Measurements from ENCODE around the gene SDK1. TPM values are rescaled to one million over a fixed set of nuclear protein-coding genes. Genes with fewer than 3 reads are reported as not detected.

SDK1 gene
- total and polyA plus RNA-seq, 2 experiments from 2014 or later: 2.1 to 10.0 TPM

- Histone ChIP-seq H3K27ac (ENCODE audit: low read depth) (no peak overlapping the region; the same call in 1 of the 2 replicates), H3K79me2 (replicated peaks; ENCODE audit: insufficient read depth) (no peaks in the 10 kb centered on the region), H3K4me2 (peak overlapping the region; percentile 7; the same call in 1 of the 2 replicates), H3K4me1 (ENCODE audit: insufficient read depth) (peaks cover 6% of the 10 kb centered on the region), H3K36me3 (ENCODE audit: insufficient read depth) (no peaks in the 10 kb centered on the region), H4K20me1 (replicated peaks; ENCODE audit: insufficient read depth) (no peaks in the 10 kb centered on the region), H3F3A (replicated peaks; ENCODE audit: low read depth) (no peaks in the 10 kb centered on the region), H3K27me3 (ENCODE audit: insufficient read depth) (no peaks in the 10 kb centered on the region), H3K4me3 (no peak overlapping the region), H3K9me2 (ENCODE audit: insufficient read depth) (no peaks in the 10 kb centered on the region), H2AFZ (no peak overlapping the region)
- DNase-seq (ENCODE audit: low spot score) (peak; percentile 53), ATAC-seq (peak; percentile 84)
- Mint-ChIP-seq H3K4me3 (no peak overlapping the region), H3K9me3 (no peaks in the 10 kb centered on the region; the same call in 2 of the 3 replicates), H3K27ac (peak overlapping the region; percentile 84; the same call in 1 of the 2 replicates), H3K4me1 (peaks cover 52% of the 10 kb centered on the region), H3K27me3 (ENCODE audit: insufficient read depth, low read depth, poor library complexity) (peaks cover 3% of the 10 kb centered on the region), H3K36me3 (ENCODE audit: low read depth) (no peaks in the 10 kb centered on the region; the same call in 2 of the 3 replicates)
- no peak for TF ChIP-seq NANOG (IDR thresholded peaks at IDR 0.05; ENCODE audit: borderline replicate concordance)
- TF ChIP-seq, protein P1, sequence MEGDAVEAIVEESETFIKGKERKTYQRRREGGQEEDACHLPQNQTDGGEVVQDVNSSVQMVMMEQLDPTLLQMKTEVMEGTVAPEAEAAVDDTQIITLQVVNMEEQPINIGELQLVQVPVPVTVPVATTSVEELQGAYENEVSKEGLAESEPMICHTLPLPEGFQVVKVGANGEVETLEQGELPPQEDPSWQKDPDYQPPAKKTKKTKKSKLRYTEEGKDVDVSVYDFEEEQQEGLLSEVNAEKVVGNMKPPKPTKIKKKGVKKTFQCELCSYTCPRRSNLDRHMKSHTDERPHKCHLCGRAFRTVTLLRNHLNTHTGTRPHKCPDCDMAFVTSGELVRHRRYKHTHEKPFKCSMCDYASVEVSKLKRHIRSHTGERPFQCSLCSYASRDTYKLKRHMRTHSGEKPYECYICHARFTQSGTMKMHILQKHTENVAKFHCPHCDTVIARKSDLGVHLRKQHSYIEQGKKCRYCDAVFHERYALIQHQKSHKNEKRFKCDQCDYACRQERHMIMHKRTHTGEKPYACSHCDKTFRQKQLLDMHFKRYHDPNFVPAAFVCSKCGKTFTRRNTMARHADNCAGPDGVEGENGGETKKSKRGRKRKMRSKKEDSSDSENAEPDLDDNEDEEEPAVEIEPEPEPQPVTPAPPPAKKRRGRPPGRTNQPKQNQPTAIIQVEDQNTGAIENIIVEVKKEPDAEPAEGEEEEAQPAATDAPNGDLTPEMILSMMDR (conservative IDR thresholded peaks at IDR 0.05; ENCODE audit: low read depth in 2 of 2): peak; percentile 46 to 49
- TF ChIP-seq CREB1 (CRISPR knock-in tag; IDR thresholded peaks at IDR 0.05; ENCODE audit: low read depth): no peak
Measured at GRCh38 chr7:4136501-4137110, 835.6 kb downstream of the SDK1 start.

DNA sequence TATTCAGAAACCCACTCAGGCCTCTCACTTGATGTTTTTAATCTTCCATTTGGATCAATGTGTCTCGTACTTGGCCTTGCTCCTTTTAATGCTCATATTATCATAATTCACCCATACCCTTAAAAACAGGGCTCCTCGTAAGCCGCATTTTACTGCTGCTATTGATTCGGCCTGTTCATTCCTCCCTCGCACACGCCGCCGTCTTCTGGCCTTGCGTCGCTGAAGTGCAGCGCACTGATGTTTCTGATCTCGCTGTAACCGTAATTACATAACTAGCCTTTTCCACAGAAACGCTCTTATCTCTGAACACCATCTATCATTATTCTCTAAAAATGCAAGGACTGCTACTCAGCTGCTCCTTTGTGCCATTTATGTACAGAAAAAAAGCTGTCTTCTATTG lies 836.5 kb downstream of the SDK1 start:
- H3K4me3 Mint-ChIP-seq: no peak overlapping the region
- H4K20me1 ChIP-seq (replicated peaks; ENCODE audit: insufficient read depth): no peaks in the 10 kb centered on the region
- H3K27ac Mint-ChIP-seq: no peak overlapping the region

More for the DNA sequence above, 836.5 kb downstream of the SDK1 start:
- H2AFZ ChIP-seq: no peak overlapping the region
- ATAC-seq (no peak), DNase-seq (ENCODE audit: low spot score) (no peak)
- H3K79me2 ChIP-seq (replicated peaks; ENCODE audit: insufficient read depth): no peaks in the 10 kb centered on the region
- no peaks in the 10 kb centered on the region for H3F3A ChIP-seq (replicated peaks; ENCODE audit: low read depth)
- Mint-ChIP-seq H3K27me3 (ENCODE audit: insufficient read depth, low read depth, poor library complexity) (peaks cover 3% of the 10 kb centered on the region), H3K36me3 (ENCODE audit: low read depth) (no peaks in the 10 kb centered on the region; the same call in 2 of the 3 replicates), H3K9me3 (no peaks in the 10 kb centered on the region; the same call in 2 of the 3 replicates), H3K4me1 (peaks cover 51% of the 10 kb centered on the region)
- no peaks in the 10 kb centered on the region for H3K27me3 ChIP-seq (ENCODE audit: insufficient read depth)
- no peak overlapping the region for H3K4me3 ChIP-seq
- H3K4me1 ChIP-seq (ENCODE audit: insufficient read depth): peaks cover 5% of the 10 kb centered on the region
- H3K36me3 ChIP-seq (ENCODE audit: insufficient read depth): no peaks in the 10 kb centered on the region
- no peak overlapping the region for H3K4me2 ChIP-seq
- TF ChIP-seq, protein P1 (conservative IDR thresholded peaks at IDR 0.05; ENCODE audit: low read depth in 2 of 2): no peak
- TF ChIP-seq STAT1 (IDR thresholded peaks at IDR 0.05; ENCODE audit: unreplicated experiment) (no peak), EZH2phosphoT487 (IDR thresholded peaks at IDR 0.05; ENCODE audit: unreplicated experiment) (no peak), ZNF331 (CRISPR knock-in tag; IDR thresholded peaks at IDR 0.05; ENCODE audit: low read depth) (no peak), JUNB (IDR thresholded peaks at IDR 0.05; ENCODE audit: unreplicated experiment) (no peak), EZH2 (IDR thresholded peaks at IDR 0.05; ENCODE audit: low read depth, unreplicated experiment) (no peak), REST (IDR thresholded peaks at IDR 0.05; ENCODE audit: unreplicated experiment) (no peak), NANOG (IDR thresholded peaks at IDR 0.05; ENCODE audit: borderline replicate concordance) (no peak), CREB1 (CRISPR knock-in tag; IDR thresholded peaks at IDR 0.05; ENCODE audit: low read depth) (no peak), POLR2AphosphoS5 (IDR thresholded peaks at IDR 0.05; ENCODE audit: low read depth) (no peak)
- no peaks in the 10 kb centered on the region for H3K9me2 ChIP-seq (ENCODE audit: insufficient read depth)
- no peak overlapping the region for H3K27ac ChIP-seq (ENCODE audit: low read depth)

All from GM23338 (cell line).